GM10266 (cell line): ENCODE data around the gene EXOC7.

ENCODE experiments used
- DNase-seq: peaks from one replicate; pipeline ENCODE4 v3.0.0; 2012; ENCODE audit errors: extremely low spot score
- TF ChIP-seq, protein P1 (sequence below): IDR thresholded peaks from 2 replicates; pipeline ENCODE4 v1.5.1; 2012; ENCODE audit warnings: mild to moderate bottlenecking, low read depth; ENCODE audit not compliant: control insufficient read depth, insufficient read depth; ENCODE audit errors: missing control alignments

EXOC7 gene

GRCh38 chr17:76131051-76131691, 27.6 kb upstream of the EXOC7 start:
- no peak for DNase-seq

DNA sequence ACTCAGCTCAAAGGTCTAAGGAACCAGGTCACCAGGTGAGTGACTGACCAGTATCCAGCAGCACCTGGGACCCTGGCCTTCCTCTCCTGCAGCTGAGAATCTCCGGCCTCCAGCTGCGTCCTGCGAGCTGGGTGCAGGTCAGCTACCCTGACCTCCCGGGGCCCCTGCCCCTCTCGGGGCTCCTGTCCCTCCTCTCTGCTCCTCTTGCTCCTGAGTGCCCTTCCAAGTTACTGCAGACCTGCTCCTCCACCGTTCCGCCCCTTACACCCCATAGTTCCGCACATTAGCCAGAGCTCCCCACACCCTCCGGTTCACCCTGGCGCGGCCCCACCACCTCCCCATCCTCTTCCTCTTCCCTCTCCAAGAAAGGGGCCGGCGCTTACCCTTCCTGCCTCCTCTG, 26.9 kb upstream of the EXOC7 start:
- TF ChIP-seq, protein P1, sequence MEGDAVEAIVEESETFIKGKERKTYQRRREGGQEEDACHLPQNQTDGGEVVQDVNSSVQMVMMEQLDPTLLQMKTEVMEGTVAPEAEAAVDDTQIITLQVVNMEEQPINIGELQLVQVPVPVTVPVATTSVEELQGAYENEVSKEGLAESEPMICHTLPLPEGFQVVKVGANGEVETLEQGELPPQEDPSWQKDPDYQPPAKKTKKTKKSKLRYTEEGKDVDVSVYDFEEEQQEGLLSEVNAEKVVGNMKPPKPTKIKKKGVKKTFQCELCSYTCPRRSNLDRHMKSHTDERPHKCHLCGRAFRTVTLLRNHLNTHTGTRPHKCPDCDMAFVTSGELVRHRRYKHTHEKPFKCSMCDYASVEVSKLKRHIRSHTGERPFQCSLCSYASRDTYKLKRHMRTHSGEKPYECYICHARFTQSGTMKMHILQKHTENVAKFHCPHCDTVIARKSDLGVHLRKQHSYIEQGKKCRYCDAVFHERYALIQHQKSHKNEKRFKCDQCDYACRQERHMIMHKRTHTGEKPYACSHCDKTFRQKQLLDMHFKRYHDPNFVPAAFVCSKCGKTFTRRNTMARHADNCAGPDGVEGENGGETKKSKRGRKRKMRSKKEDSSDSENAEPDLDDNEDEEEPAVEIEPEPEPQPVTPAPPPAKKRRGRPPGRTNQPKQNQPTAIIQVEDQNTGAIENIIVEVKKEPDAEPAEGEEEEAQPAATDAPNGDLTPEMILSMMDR, result no peak

More at GRCh38 chr17:76131051-76131691, 27.6 kb upstream of the EXOC7 start:
- TF ChIP-seq, protein P1, result no peak

GRCh38 chr17:76125922-76126321, 22.3 kb upstream of the EXOC7 start:
- TF ChIP-seq, protein P1, result no peak
- DNase-seq, result no peak

More for the DNA sequence above, 26.9 kb upstream of the EXOC7 start:
- no peak for DNase-seq

GRCh38 chr17:76125391-76125675, 21.7 kb upstream of the EXOC7 start:
- TF ChIP-seq, protein P1, result no peak
- DNase-seq, result no peak

GRCh38 chr17:76124582-76125390, 21.2 kb upstream of the EXOC7 start:
- DNase-seq, result peak; percentile 44
- TF ChIP-seq, protein P1, result peak; percentile 15

GRCh38 chr17:76123749-76124581, 20.4 kb upstream of the EXOC7 start:
- TF ChIP-seq, protein P1, result no peak
- peak; percentile 18 for DNase-seq
